K562 (cell line): ENCODE data around the gene ADORA1. TPM values are rescaled to one million over a fixed set of nuclear protein-coding genes. Genes with fewer than 3 reads are reported as not detected.

Source experiments
- ATAC-seq: fragments of 200-7000 bp; cut with Tn5 transposase; 3 replicates; pipeline ENCODE4 v1.9.1; 2020; ENCODE audit warnings: moderate library complexity
- BruUV-seq: library from RNA; stranded (reverse); fragments of 400-500 nt; replicated peaks from 2 replicates; lab custom pipeline; 2021; lab: Mats Ljungman, UMichigan
- CTCF ChIA-PET: fragments of 300-600 bp; formaldehyde crosslinking; extraction: SDS; loops from one replicate; lab custom pipeline; 2021; ENCODE audit warnings: low intra/inter-chr PET ratio; lab: Yijun Ruan, JAX
- POLR2A ChIA-PET: fragments of 300-600, 350-650 bp; sonication (Branson Sonifier 250); formaldehyde crosslinking; extraction: SDS; loops from one replicate; lab custom pipeline; 2021; ENCODE audit warnings: antibody characterized with exemption, inconsistent platforms; lab: Yijun Ruan, JAX
- DNase-seq, 4 experiments: peaks; one replicate each; pipeline versions ENCODE4 v3.0.0 to v3.0.0-alpha.2; 2011 to 2018; ENCODE audit warnings: low spot score in 3 of 4, mixed read lengths in 3 of 4; ENCODE audit errors: extremely low read depth in 1 of 4
- FAIRE-seq: peaks from 2 replicates; lab custom pipeline; 2011; peaks lifted over from hg19 to GRCh38; lab: Jason Lieb, UNC
- H2AFZ ChIP-seq: 2 replicates; pipeline ENCODE4 v1.6.0; 2011; ENCODE audit warnings: low read depth, low read length, control low read depth, inconsistent platforms
- H3K27ac ChIP-seq: fragments of 200-600 bp; 3 replicates; pipeline ENCODE4 v1.8.0; 2011; ENCODE audit warnings: low read depth, mild to moderate bottlenecking, control low read depth, inconsistent platforms, low read length, moderate library complexity, mixed read lengths; ENCODE audit errors: extremely low read depth
- H3K27me3 ChIP-seq, 2 experiments: fragments of 300-600 bp in 1 of 2; 2 replicates in 1 of 2; 3 replicates in 1 of 2; pipeline versions ENCODE4 v1.6.0 to v1.8.0; 2011; ENCODE audit warnings: inconsistent platforms in 2 of 2, low read length in 2 of 2, mild to moderate bottlenecking in 1 of 2, mixed read lengths in 1 of 2, moderate library complexity in 1 of 2; ENCODE audit not compliant: control insufficient read depth in 2 of 2, insufficient read depth in 2 of 2
- H3K36me3 ChIP-seq: fragments of 300-600 bp; 3 replicates; pipeline ENCODE4 v1.8.0; 2011; ENCODE audit warnings: mild to moderate bottlenecking, low read length, inconsistent platforms; ENCODE audit not compliant: control insufficient read depth, insufficient read depth
- H3K4me1 ChIP-seq, 2 experiments: fragments of 200-600 bp in 1 of 2; replicated peaks in 1 of 2; 2 replicates in 1 of 2; 3 replicates in 1 of 2; pipeline versions ENCODE4 v1.5.1 to v1.8.0; 2011; ENCODE audit warnings: inconsistent platforms in 2 of 2, low read length in 2 of 2, mild to moderate bottlenecking in 1 of 2, mixed read lengths in 1 of 2, moderate library complexity in 1 of 2; ENCODE audit not compliant: control insufficient read depth in 2 of 2, insufficient read depth in 2 of 2
- H3K4me2 ChIP-seq: 2 replicates; pipeline ENCODE4 v1.6.1; 2011; ENCODE audit warnings: low read length, control low read depth, inconsistent platforms, mixed read lengths; ENCODE audit not compliant: insufficient read depth
- H3K4me3 ChIP-seq: fragments of 200-600 bp; sonication (generic), shearing (Covaris generic); 2 replicates; pipeline ENCODE4 v1.5.1; 2016; ENCODE audit warnings: control low read depth, inconsistent platforms
- H3K79me2 ChIP-seq: fragments of 200-600 bp; 3 replicates; pipeline ENCODE4 v1.8.0; 2011; ENCODE audit warnings: low read length, inconsistent platforms; ENCODE audit not compliant: control insufficient read depth, insufficient read depth
- H3K9ac ChIP-seq, 2 experiments: 2 replicates each; pipeline versions ENCODE4 v1.6.0 to v1.6.1; 2011; ENCODE audit warnings: low read depth in 2 of 2, low read length in 2 of 2, control low read depth in 1 of 2, inconsistent platforms in 1 of 2, mild to moderate bottlenecking in 1 of 2, mixed read lengths in 1 of 2; ENCODE audit not compliant: insufficient read depth in 1 of 2
- H3K9me1 ChIP-seq: one replicate; pipeline ENCODE4 v1.6.0; 2011; ENCODE audit warnings: inconsistent platforms, mild to moderate bottlenecking, low read length, moderate library complexity; ENCODE audit not compliant: control insufficient read depth, insufficient read depth
- H3K9me3 ChIP-seq: replicated peaks from 2 replicates; pipeline ENCODE4 v1.5.1; 2011; ENCODE audit warnings: low read depth, low read length, inconsistent platforms; ENCODE audit not compliant: control insufficient read depth, insufficient read depth
- H4K20me1 ChIP-seq: replicated peaks from 2 replicates; pipeline ENCODE4 v1.6.1; 2011; ENCODE audit warnings: low read length, inconsistent platforms, mixed read lengths; ENCODE audit not compliant: control insufficient read depth, insufficient read depth
- CCNT2 ChIP-seq: IDR thresholded peaks from 2 replicates; pipeline ENCODE4 v1.6.1; 2011; ENCODE audit warnings: borderline replicate concordance, low read depth, mild to moderate bottlenecking, moderate library complexity, mixed read lengths, low read length; ENCODE audit not compliant: insufficient read length; ENCODE audit errors: extremely low read depth
- MYC ChIP-seq, 2 experiments: fragments of 250-450 bp in 1 of 2; sonication (Bioruptor Pico) in 1 of 2; IDR thresholded peaks; 2 replicates each; pipeline versions ENCODE4 v1.5.1 to v1.6.1; 2012 to 2021; ENCODE audit warnings: low read depth in 2 of 2, borderline replicate concordance in 1 of 2, improper control_type of control experiment in 1 of 2, low read length in 1 of 2, mild to moderate bottlenecking in 1 of 2, moderate library complexity in 1 of 2
- NELFE ChIP-seq: IDR thresholded peaks from 2 replicates; pipeline ENCODE4 v1.6.1; 2011; ENCODE audit warnings: mild to moderate bottlenecking; ENCODE audit not compliant: insufficient read depth, insufficient read length
- PTRF ChIP-seq: fragments of 450-650 bp; IDR thresholded peaks from 2 replicates; pipeline ENCODE4 v1.6.1; 2016; ENCODE audit warnings: mild to moderate bottlenecking, missing genetic modification characterization, missing compliant biosample characterization
- ZNF76 ChIP-seq: fragments of 250-450 bp; sonication (Bioruptor Pico); IDR thresholded peaks from 2 replicates; pipeline ENCODE4 v1.4.0; 2020; ENCODE audit warnings: mild to moderate bottlenecking, moderate library complexity, borderline replicate concordance
- WGBS: fragments of 100-300 bp; shearing (Covaris generic); methylation state at CpG from one replicate; pipeline ENCODE4 v1.1.6; 2016; ENCODE audit warnings: low coverage, mixed read lengths; ENCODE audit not compliant: insufficient coverage; ENCODE audit errors: missing lambda C conversion rate; 5-methylcytosine and 5-hydroxymethylcytosine counted together
- in situ Hi-C: fragments of 300-500 bp; cut with MboI; formaldehyde crosslinking; loops from 4 replicates; pipeline ENCODE4 v1.15.0; 2018; ENCODE audit warnings: inconsistent platforms, mixed read lengths
- intact Hi-C: fragments of 100-400 bp; cut with micrococcal nuclease; formaldehyde crosslinking; loops from 2 replicates; pipeline ENCODE4 v1.14.2; 2022
- polyA plus RNA-seq, 8 experiments: library from polyadenylated mRNA; depleted of rRNA in 4 of 8; stranded (reverse) in 5 of 8; unstranded in 3 of 8; fragments of >200 nt; fragmentation: Nextera tagmentation in 2 of 8; fragmentation: Illumina TruSeq in 1 of 8; extraction: Ambion mirVana in 2 of 8; extraction: Trizol in 1 of 8; gene quantifications; 2 replicates each; pipeline versions ENCODE4 v1.2.1 to v1.2.3, GENCODE V29; 2011 to 2014; ENCODE audit warnings: inconsistent platforms in 1 of 8, missing spikeins in 1 of 8
- total RNA-seq, 7 experiments: library from RNA; depleted of rRNA in 6 of 7; stranded (reverse); fragments of >200 nt in 6 of 7; fragmentation: Illumina TruSeq in 2 of 7; extraction: Trizol in 2 of 7; gene quantifications; 2 replicates each; pipeline versions ENCODE4 v1.2.1 to v1.2.3, GENCODE V29; 2011 to 2021; ENCODE audit warnings: low replicate concordance in 1 of 7
- TF ChIP-seq, protein P1 (sequence below): fragments of 250-450 bp; sonication (Bioruptor Pico); IDR thresholded peaks from 2 replicates; pipeline ENCODE4 v1.8.0; 2022; ENCODE audit warnings: moderate library complexity, mild to moderate bottlenecking, inconsistent platforms
- TF ChIP-seq, protein P2 (sequence below): sonication (generic); formaldehyde crosslinking; IDR thresholded peaks from 2 replicates; pipeline ENCODE4 v1.9.0; 2022; ENCODE audit warnings: mild to moderate bottlenecking, missing genetic modification reagents

The ADORA1 gene
- total and polyA plus RNA-seq, 9 of the 15 experiments (the other 6 are each of a cell fraction or from before 2014, with no cell fraction given), result not detected

DNA sequence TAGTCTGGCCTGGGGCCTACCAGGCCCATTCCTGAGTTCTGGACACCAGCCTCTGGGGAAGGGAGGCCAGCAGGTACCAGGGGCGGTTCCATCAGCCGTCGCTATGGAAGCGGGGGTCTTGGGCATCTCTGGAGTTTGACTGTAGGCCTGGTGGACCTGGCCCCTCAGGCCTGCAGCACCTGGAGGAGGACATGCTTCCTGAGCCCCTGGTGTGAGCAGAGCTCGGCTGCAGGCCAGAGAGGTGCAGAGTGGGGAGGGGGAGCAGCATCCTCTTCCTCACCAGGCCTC is 40.3 kb downstream of the ADORA1 start:
- intact Hi-C loops, result no loop called here
- no peak overlapping the region for H3K4me2 ChIP-seq
- H3K4me1 ChIP-seq, result peaks cover 0 to 12% of the 10 kb centered on the region in 2 experiments; a peak in 1 of 5 replicates
- H3K27me3 ChIP-seq, result peaks cover 29 to 81% of the 10 kb centered on the region in 2 experiments; a peak in 4 of 5 replicates
- peaks cover 33% of the 10 kb centered on the region for H4K20me1 ChIP-seq
- ChIA-PET POLR2A (interaction anchor here (0.7 to 0.8 kb wide), 2 partner anchors 40 to 48 kb away, joined by 3 read pairs; partner anchors contain the start of gene ADORA1), CTCF (no interaction called here)
- no peak overlapping the region for H3K9ac ChIP-seq
- DNase-seq (no peak), ATAC-seq (no peak), FAIRE-seq (no peak)
- WGBS, result 0% methylated on average over 5 of the region's 5 CpGs
- H3K4me3 ChIP-seq, result no peak overlapping the region
- TF ChIP-seq, protein P1, sequence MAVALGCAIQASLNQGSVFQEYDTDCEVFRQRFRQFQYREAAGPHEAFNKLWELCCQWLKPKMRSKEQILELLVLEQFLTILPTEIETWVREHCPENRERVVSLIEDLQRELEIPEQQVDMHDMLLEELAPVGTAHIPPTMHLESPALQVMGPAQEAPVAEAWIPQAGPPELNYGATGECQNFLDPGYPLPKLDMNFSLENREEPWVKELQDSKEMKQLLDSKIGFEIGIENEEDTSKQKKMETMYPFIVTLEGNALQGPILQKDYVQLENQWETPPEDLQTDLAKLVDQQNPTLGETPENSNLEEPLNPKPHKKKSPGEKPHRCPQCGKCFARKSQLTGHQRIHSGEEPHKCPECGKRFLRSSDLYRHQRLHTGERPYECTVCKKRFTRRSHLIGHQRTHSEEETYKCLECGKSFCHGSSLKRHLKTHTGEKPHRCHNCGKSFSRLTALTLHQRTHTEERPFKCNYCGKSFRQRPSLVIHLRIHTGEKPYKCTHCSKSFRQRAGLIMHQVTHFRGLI (CRISPR knock-in tag), result no peak
- TF ChIP-seq MYC (IDR thresholded peaks at IDR 0.05; ENCODE audit: low read depth, low read length) (no peak), MYC (CRISPR knock-in tag; IDR thresholded peaks at IDR 0.05; ENCODE audit: borderline replicate concordance, low read depth) (no peak), CCNT2 (no peak), ZNF76 (no peak), PTRF (tag) (no peak), NELFE (no peak)
- TF ChIP-seq, protein P2, sequence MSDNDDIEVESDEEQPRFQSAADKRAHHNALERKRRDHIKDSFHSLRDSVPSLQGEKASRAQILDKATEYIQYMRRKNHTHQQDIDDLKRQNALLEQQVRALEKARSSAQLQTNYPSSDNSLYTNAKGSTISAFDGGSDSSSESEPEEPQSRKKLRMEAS (CRISPR knock-in tag), result no peak
- H3K36me3 ChIP-seq, result no peaks in the 10 kb centered on the region
- H3K79me2 ChIP-seq, result no peaks in the 10 kb centered on the region
- H2AFZ ChIP-seq, result no peak overlapping the region
- H3K27ac ChIP-seq, result no peak overlapping the region
- no peaks in the 10 kb centered on the region for H3K9me1 ChIP-seq
- in situ Hi-C loops, result no loop called here
- no peaks in the 10 kb centered on the region for H3K9me3 ChIP-seq
- no TSS peak for BruUV-seq
